Measurements from ENCODE around the gene MYDGF. TPM values are rescaled to one million over a fixed set of nuclear protein-coding genes. Genes with fewer than 3 reads are reported as not detected.
A peak's percentile ranks its signal among the peaks of the same experiment; 100 is the strongest.

MYDGF gene
- polyA plus RNA-seq, 1 donor from 2014 or later = 73.2 TPM

- H3K27me3 ChIP-seq (ENCODE audit: insufficient read depth, low read depth, low read length) = peaks cover 8% of the 10 kb centered on the region
- no peak for TF ChIP-seq EP300 (conservative IDR thresholded peaks at IDR 0.05; ENCODE audit: poor library complexity, severe bottlenecking)
- no peak for TF ChIP-seq SMC3 (conservative IDR thresholded peaks at IDR 0.05; ENCODE audit: poor library complexity)
- TF ChIP-seq POLR2AphosphoS5 (IDR thresholded peaks at IDR 0.05) = no peak
- TF ChIP-seq REST (IDR thresholded peaks at IDR 0.05; ENCODE audit: borderline replicate concordance) = no peak
- no peak for TF ChIP-seq MXI1 (conservative IDR thresholded peaks at IDR 0.05; ENCODE audit: poor library complexity, severe bottlenecking)
- no peak for TF ChIP-seq EZH2 (IDR thresholded peaks at IDR 0.05; ENCODE audit: borderline replicate concordance, insufficient read depth, low read length, poor library complexity, severe bottlenecking)
- no peak for TF ChIP-seq TAF1 (IDR thresholded peaks at IDR 0.05; ENCODE audit: low read depth)
- no peak for TF ChIP-seq RAD21 (conservative IDR thresholded peaks at IDR 0.05)
- TF ChIP-seq, protein P1, sequence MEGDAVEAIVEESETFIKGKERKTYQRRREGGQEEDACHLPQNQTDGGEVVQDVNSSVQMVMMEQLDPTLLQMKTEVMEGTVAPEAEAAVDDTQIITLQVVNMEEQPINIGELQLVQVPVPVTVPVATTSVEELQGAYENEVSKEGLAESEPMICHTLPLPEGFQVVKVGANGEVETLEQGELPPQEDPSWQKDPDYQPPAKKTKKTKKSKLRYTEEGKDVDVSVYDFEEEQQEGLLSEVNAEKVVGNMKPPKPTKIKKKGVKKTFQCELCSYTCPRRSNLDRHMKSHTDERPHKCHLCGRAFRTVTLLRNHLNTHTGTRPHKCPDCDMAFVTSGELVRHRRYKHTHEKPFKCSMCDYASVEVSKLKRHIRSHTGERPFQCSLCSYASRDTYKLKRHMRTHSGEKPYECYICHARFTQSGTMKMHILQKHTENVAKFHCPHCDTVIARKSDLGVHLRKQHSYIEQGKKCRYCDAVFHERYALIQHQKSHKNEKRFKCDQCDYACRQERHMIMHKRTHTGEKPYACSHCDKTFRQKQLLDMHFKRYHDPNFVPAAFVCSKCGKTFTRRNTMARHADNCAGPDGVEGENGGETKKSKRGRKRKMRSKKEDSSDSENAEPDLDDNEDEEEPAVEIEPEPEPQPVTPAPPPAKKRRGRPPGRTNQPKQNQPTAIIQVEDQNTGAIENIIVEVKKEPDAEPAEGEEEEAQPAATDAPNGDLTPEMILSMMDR (IDR thresholded peaks at IDR 0.05; ENCODE audit: poor library complexity, severe bottlenecking) = no peak
- H3K4me2 ChIP-seq (ENCODE audit: low read length) = no peak overlapping the region
- no peaks in the 10 kb centered on the region for H3K9me2 ChIP-seq (ENCODE audit: insufficient read depth, low read length)
- H3F3A ChIP-seq (ENCODE audit: insufficient read depth, low read length, poor library complexity, severe bottlenecking) = no peaks in the 10 kb centered on the region
- H3K9ac ChIP-seq (ENCODE audit: low read length) = no peak overlapping the region
- H3K79me2 ChIP-seq (replicated peaks; ENCODE audit: insufficient read depth, low read length) = no peaks in the 10 kb centered on the region
- no peaks in the 10 kb centered on the region for H3K36me3 ChIP-seq (ENCODE audit: insufficient read depth, low read length)
- no peak overlapping the region for H3K27ac ChIP-seq (ENCODE audit: low read length)
- H3K4me3 ChIP-seq (ENCODE audit: low read length) = no peak overlapping the region
- no peaks in the 10 kb centered on the region for H4K20me1 ChIP-seq (ENCODE audit: insufficient read depth)
- H3K9me3 ChIP-seq (ENCODE audit: low read length) = no peaks in the 10 kb centered on the region
- H2AFZ ChIP-seq (ENCODE audit: low read depth, low read length) = no peak overlapping the region
These were observed 29.7 kb downstream of the MYDGF start for GRCh38 chr19:4640247-4641000.

GRCh38 chr19:4639531-4640246 is 30.5 kb downstream of the MYDGF start:
- no peaks in the 10 kb centered on the region for H4K20me1 ChIP-seq (ENCODE audit: insufficient read depth)
- no peaks in the 10 kb centered on the region for H3K9me3 ChIP-seq (ENCODE audit: low read length)
- H3K36me3 ChIP-seq (ENCODE audit: insufficient read depth, low read length) = no peaks in the 10 kb centered on the region
- H3K4me3 ChIP-seq (ENCODE audit: low read length) = peak overlapping the region; percentile 63
- no peaks in the 10 kb centered on the region for H3F3A ChIP-seq (ENCODE audit: insufficient read depth, low read length, poor library complexity, severe bottlenecking)
- peaks cover 8% of the 10 kb centered on the region for H3K27me3 ChIP-seq (ENCODE audit: insufficient read depth, low read depth, low read length)
- no peak for TF ChIP-seq POLR2AphosphoS5 (IDR thresholded peaks at IDR 0.05)
- no peak for TF ChIP-seq REST (IDR thresholded peaks at IDR 0.05; ENCODE audit: borderline replicate concordance)
- no peak for TF ChIP-seq EP300 (conservative IDR thresholded peaks at IDR 0.05; ENCODE audit: poor library complexity, severe bottlenecking)
- TF ChIP-seq RAD21 (conservative IDR thresholded peaks at IDR 0.05) = no peak
- H3K27ac ChIP-seq (ENCODE audit: low read length) = no peak overlapping the region
- peak overlapping the region; percentile 19 for H2AFZ ChIP-seq (ENCODE audit: low read depth, low read length)
- H3K4me2 ChIP-seq (ENCODE audit: low read length) = no peak overlapping the region
- no peaks in the 10 kb centered on the region for H3K79me2 ChIP-seq (replicated peaks; ENCODE audit: insufficient read depth, low read length)
- H3K9ac ChIP-seq (ENCODE audit: low read length) = peak overlapping the region; percentile 53
- H3K9me2 ChIP-seq (ENCODE audit: insufficient read depth, low read length) = no peaks in the 10 kb centered on the region
